ENCODE data around the gene GOLGA3. TPM values are rescaled to one million over a fixed set of nuclear protein-coding genes. Genes with fewer than 3 reads are reported as not detected.

Gene GOLGA3
- total and polyA plus RNA-seq, 9 of the 15 experiments (the other 6 are each of a cell fraction or from before 2014, with no cell fraction given), result 1.9 to 48.1 (median 18.4) TPM

DNA sequence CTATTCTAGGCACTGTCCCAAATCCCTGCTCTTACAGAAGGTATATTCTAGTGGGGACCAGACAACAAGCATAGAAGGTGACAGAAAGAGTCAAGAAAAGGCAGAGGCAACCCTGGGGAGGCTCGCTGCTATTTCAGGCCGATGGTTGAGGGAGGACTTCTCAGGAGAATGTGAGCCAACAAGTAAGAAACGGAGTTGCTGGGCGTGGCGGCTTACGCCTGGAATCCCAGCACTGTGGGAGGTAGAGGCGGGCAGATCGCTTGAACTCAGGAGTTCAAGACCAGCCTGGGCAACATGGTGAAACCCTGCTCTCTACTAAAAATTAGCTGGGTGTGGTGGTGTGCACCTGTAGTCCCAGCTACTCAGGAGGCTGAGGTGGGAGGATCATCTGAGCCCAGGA, 4.7 kb upstream of the GOLGA3 start:
- in situ Hi-C loops (cut with MboI), result no loop called here
- Histone ChIP-seq H3K79me2 (ENCODE audit: control insufficient read depth, insufficient read depth, low read length) (peaks cover 4% of the 10 kb centered on the region), H3K9me3 (replicated peaks; ENCODE audit: control insufficient read depth, insufficient read depth, low read depth, low read length) (no peaks in the 10 kb centered on the region), H3K36me3 (ENCODE audit: control insufficient read depth, insufficient read depth, low read length) (no peaks in the 10 kb centered on the region; the same call in 2 of the 3 replicates), H3K27me3 (ENCODE audit: control insufficient read depth in 2 of 2, insufficient read depth in 2 of 2, low read length in 2 of 2) (no peaks in the 10 kb centered on the region), H3K27ac (ENCODE audit: extremely low read depth, low read depth, low read length) (no peak overlapping the region), H3K4me2 (ENCODE audit: insufficient read depth, low read length) (no peak overlapping the region), H3K4me1 (replicated peaks in 1 of 2; ENCODE audit: control insufficient read depth in 2 of 2, insufficient read depth in 2 of 2, low read length in 2 of 2) (peaks cover 0 to 33% of the 10 kb centered on the region in 2 experiments; a peak in 3 of 5 replicates), H4K20me1 (replicated peaks; ENCODE audit: control insufficient read depth, insufficient read depth, low read length) (no peaks in the 10 kb centered on the region; the same call in 1 of the 2 replicates), H3K9ac (ENCODE audit: insufficient read depth in 1 of 2, low read depth in 2 of 2, low read length in 2 of 2) (no peak overlapping the region), H3K9me1 (ENCODE audit: control insufficient read depth, insufficient read depth, low read length) (no peaks in the 10 kb centered on the region), H3K4me3 (no peak overlapping the region), H2AFZ (ENCODE audit: low read depth, low read length) (no peak overlapping the region)
- ChIA-PET POLR2A (no interaction called here), CTCF (ENCODE audit: low intra/inter-chr PET ratio) (no interaction called here)
- ATAC-seq (no peak), DNase-seq (ENCODE audit: extremely low read depth in 1 of 4, low spot score in 3 of 4) (no peak), FAIRE-seq (no peak)
- TF ChIP-seq SMARCA4 (IDR thresholded peaks at IDR 0.05) (no peak), FOXK1 (CRISPR knock-in tag; IDR thresholded peaks at IDR 0.05; ENCODE audit: borderline replicate concordance) (no peak), MXI1 (IDR thresholded peaks at IDR 0.05; ENCODE audit: low read depth, low read length) (no peak), FOXP1 (CRISPR knock-in tag; IDR thresholded peaks at IDR 0.05) (no peak), RBBP5 (IDR thresholded peaks at IDR 0.05; ENCODE audit: borderline replicate concordance, insufficient read depth, low read length, poor library complexity, severe bottlenecking) (no peak), SRSF1 (IDR thresholded peaks at IDR 0.05; ENCODE audit: low read depth, low read length) (no peak), ZNF764 (CRISPR knock-in tag; IDR thresholded peaks at IDR 0.05; ENCODE audit: low read depth) (no peak), GATA2 (CRISPR knock-in tag; IDR thresholded peaks at IDR 0.05) (no peak), ZKSCAN8 (CRISPR knock-in tag; IDR thresholded peaks at IDR 0.05) (no peak), ZNF436 (CRISPR knock-in tag; IDR thresholded peaks at IDR 0.05) (no peak)
- TF ChIP-seq, protein P1, sequence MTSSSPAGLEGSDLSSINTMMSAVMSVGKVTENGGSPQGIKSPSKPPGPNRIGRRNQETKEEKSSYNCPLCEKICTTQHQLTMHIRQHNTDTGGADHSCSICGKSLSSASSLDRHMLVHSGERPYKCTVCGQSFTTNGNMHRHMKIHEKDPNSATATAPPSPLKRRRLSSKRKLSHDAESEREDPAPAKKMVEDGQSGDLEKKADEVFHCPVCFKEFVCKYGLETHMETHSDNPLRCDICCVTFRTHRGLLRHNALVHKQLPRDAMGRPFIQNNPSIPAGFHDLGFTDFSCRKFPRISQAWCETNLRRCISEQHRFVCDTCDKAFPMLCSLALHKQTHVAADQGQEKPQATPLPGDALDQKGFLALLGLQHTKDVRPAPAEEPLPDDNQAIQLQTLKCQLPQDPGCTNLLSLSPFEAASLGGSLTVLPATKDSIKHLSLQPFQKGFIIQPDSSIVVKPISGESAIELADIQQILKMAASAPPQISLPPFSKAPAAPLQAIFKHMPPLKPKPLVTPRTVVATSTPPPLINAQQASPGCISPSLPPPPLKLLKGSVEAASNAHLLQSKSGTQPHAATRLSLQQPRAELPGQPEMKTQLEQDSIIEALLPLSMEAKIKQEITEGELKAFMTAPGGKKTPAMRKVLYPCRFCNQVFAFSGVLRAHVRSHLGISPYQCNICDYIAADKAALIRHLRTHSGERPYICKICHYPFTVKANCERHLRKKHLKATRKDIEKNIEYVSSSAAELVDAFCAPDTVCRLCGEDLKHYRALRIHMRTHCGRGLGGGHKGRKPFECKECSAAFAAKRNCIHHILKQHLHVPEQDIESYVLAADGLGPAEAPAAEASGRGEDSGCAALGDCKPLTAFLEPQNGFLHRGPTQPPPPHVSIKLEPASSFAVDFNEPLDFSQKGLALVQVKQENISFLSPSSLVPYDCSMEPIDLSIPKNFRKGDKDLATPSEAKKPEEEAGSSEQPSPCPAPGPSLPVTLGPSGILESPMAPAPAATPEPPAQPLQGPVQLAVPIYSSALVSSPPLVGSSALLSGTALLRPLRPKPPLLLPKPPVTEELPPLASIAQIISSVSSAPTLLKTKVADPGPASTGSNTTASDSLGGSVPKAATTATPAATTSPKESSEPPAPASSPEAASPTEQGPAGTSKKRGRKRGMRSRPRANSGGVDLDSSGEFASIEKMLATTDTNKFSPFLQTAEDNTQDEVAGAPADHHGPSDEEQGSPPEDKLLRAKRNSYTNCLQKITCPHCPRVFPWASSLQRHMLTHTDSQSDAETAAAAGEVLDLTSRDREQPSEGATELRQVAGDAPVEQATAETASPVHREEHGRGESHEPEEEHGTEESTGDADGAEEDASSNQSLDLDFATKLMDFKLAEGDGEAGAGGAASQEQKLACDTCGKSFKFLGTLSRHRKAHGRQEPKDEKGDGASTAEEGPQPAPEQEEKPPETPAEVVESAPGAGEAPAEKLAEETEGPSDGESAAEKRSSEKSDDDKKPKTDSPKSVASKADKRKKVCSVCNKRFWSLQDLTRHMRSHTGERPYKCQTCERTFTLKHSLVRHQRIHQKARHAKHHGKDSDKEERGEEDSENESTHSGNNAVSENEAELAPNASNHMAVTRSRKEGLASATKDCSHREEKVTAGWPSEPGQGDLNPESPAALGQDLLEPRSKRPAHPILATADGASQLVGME (CRISPR knock-in tag; IDR thresholded peaks at IDR 0.05), result no peak
- TF ChIP-seq, protein P2, sequence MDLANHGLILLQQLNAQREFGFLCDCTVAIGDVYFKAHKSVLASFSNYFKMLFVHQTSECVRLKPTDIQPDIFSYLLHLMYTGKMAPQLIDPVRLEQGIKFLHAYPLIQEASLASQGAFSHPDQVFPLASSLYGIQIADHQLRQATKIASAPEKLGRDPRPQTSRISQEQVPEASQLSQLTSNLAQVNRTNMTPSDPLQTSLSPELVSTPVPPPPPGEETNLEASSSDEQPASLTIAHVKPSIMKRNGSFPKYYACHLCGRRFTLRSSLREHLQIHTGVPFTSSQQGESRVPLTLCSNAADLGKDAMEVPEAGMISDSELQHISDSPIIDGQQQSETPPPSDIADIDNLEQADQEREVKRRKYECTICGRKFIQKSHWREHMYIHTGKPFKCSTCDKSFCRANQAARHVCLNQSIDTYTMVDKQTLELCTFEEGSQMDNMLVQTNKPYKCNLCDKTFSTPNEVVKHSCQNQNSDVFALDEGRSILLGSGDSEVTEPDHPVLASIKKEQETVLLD (IDR thresholded peaks at IDR 0.05), result no peak
- TF ChIP-seq, protein P3, sequence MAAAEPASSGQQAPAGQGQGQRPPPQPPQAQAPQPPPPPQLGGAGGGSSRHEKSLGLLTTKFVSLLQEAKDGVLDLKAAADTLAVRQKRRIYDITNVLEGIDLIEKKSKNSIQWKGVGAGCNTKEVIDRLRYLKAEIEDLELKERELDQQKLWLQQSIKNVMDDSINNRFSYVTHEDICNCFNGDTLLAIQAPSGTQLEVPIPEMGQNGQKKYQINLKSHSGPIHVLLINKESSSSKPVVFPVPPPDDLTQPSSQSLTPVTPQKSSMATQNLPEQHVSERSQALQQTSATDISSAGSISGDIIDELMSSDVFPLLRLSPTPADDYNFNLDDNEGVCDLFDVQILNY (CRISPR knock-in tag; IDR thresholded peaks at IDR 0.05), result no peak
- intact Hi-C loops (cut with micrococcal nuclease), result no loop called here
- WGBS (ENCODE audit: insufficient coverage, low coverage, missing lambda C conversion rate), result 74% methylated on average over 8 of the region's 8 CpGs
- no TSS peak for BruUV-seq (replicated peaks)
